ENCODE results near the gene OR10P1.
"Not testable (repeated sequence)": the region's sequence is repeated elsewhere in the genome, so short reads cannot be mapped to it uniquely, and the experiment has no call there.

OR10P1 gene

GRCh38 chr12:55636853-55637252 is at the start of gene OR10P1:
OR10P1 (plus strand) TSS chr12:55636892; CDS start chr12:55636892, 0 bp downstream.
- DNase-seq = no peak

GRCh38 chr12:55590152-55590551 is 46.5 kb upstream of the OR10P1 start:
- not testable (repeated sequence) for DNase-seq

- DNase-seq = no peak
These were observed 28.7 kb upstream of the OR10P1 start for GRCh38 chr12:55607821-55608594.

- no peak for DNase-seq
These were observed 26.1 kb upstream of the OR10P1 start for GRCh38 chr12:55610598-55610997.

GRCh38 chr12:55612646-55613045 is 24.0 kb upstream of the OR10P1 start:
- no peak for DNase-seq

- DNase-seq = no peak
These were observed 21.9 kb upstream of the OR10P1 start for GRCh38 chr12:55614764-55615163.

- DNase-seq = peak; percentile 79
These were observed 17.1 kb upstream of the OR10P1 start for GRCh38 chr12:55619354-55620138.

- DNase-seq = no peak
These were observed 12.6 kb upstream of the OR10P1 start for GRCh38 chr12:55624056-55624455.

- no peak for DNase-seq
These were observed 10.5 kb upstream of the OR10P1 start for GRCh38 chr12:55626154-55626553.

- no peak for DNase-seq
These were observed 7.4 kb upstream of the OR10P1 start for GRCh38 chr12:55629058-55629841.

- DNase-seq = no peak
These were observed 5.6 kb upstream of the OR10P1 start for GRCh38 chr12:55631056-55631455.

GRCh38 chr12:55631733-55632132 is 5.0 kb upstream of the OR10P1 start:
- DNase-seq = no peak

GRCh38 chr12:55633151-55633550 is 3.5 kb upstream of the OR10P1 start:
- no peak for DNase-seq

- no peak for DNase-seq
These were observed 506 bp upstream of the OR10P1 start for GRCh38 chr12:55636116-55636655.

GRCh38 chr12:55637467-55637866 is 775 bp downstream of the OR10P1 start:
- DNase-seq = no peak

GRCh38 chr12:55641595-55641994 is 4.9 kb downstream of the OR10P1 start:
- DNase-seq = no peak

- DNase-seq = peak; percentile 16
These were observed 5.6 kb downstream of the OR10P1 start for GRCh38 chr12:55642267-55642666.

GRCh38 chr12:55642669-55643068 is 6.0 kb downstream of the OR10P1 start:
- DNase-seq = no peak

GRCh38 chr12:55644591-55644990 is 7.9 kb downstream of the OR10P1 start:
- no peak for DNase-seq

- DNase-seq = no peak
These were observed 10.3 kb downstream of the OR10P1 start for GRCh38 chr12:55647027-55647426.

GRCh38 chr12:55650620-55651298 is 14.1 kb downstream of the OR10P1 start:
- DNase-seq = not testable (repeated sequence)

GRCh38 chr12:55651299-55651683 is 14.6 kb downstream of the OR10P1 start:
- no peak for DNase-seq
